SU-DHL-6 (cell line): ENCODE results near the gene JPT1.

Experiments
- H2AFZ ChIP-seq: fragments of 200-600 bp; sonication (generic); 2 replicates; pipeline ENCODE4 v1.6.1; 2014; ENCODE audit warnings: low read depth, mild to moderate bottlenecking, moderate library complexity, mixed read lengths, antibody characterized with exemption, low read length; ENCODE audit not compliant: severe bottlenecking
- H3F3A ChIP-seq: fragments of 200-600 bp; shearing (Covaris generic); 2 replicates; pipeline ENCODE4 v1.6.0; 2016; ENCODE audit warnings: antibody characterized with exemption, mild to moderate bottlenecking; ENCODE audit not compliant: insufficient read depth
- H3K27ac ChIP-seq: fragments of 200-600 bp; sonication (generic); 2 replicates; pipeline ENCODE4 v1.5.1; 2016; ENCODE audit warnings: low read depth, mild to moderate bottlenecking, low read length, moderate library complexity, mixed read lengths
- H3K27me3 ChIP-seq: fragments of 200-600 bp; sonication (generic), shearing (Covaris generic); 2 replicates; pipeline ENCODE4 v1.6.0; 2014; ENCODE audit warnings: mild to moderate bottlenecking, low read length
- H3K36me3 ChIP-seq: fragments of 200-600 bp; sonication (generic); 2 replicates; pipeline ENCODE4 v1.6.1; 2014; ENCODE audit warnings: mild to moderate bottlenecking, low read length, mixed read lengths
- H3K4me2 ChIP-seq: fragments of 300-600, 200-600 bp; shearing (Covaris generic), sonication (generic); 2 replicates; pipeline ENCODE4 v1.6.0; 2014; ENCODE audit warnings: low read length, low read depth, mild to moderate bottlenecking; ENCODE audit not compliant: poor library complexity, severe bottlenecking
- H3K4me3 ChIP-seq: fragments of 200-600 bp; sonication (generic); 2 replicates; pipeline ENCODE4 v1.5.1; 2014; ENCODE audit warnings: antibody characterized with exemption, low read length, mild to moderate bottlenecking, mixed read lengths; ENCODE audit not compliant: insufficient read depth, poor library complexity, severe bottlenecking
- H3K79me2 ChIP-seq: fragments of 200-600 bp; sonication (generic); 2 replicates; pipeline ENCODE4 v1.6.1; 2014; ENCODE audit warnings: mild to moderate bottlenecking, low read length, moderate library complexity; ENCODE audit not compliant: insufficient read depth
- H3K9ac ChIP-seq: fragments of 200-600 bp; sonication (generic); 2 replicates; pipeline ENCODE4 v1.7.0; 2014; ENCODE audit warnings: mild to moderate bottlenecking, low read length
- H3K9me2 ChIP-seq: fragments of 200-600 bp; sonication (generic); replicated peaks from 2 replicates; pipeline ENCODE4 v1.6.1; 2014; ENCODE audit warnings: low read length; ENCODE audit not compliant: insufficient read depth
- H3K9me3 ChIP-seq: fragments of 200-600 bp; sonication (generic); 2 replicates; pipeline ENCODE4 v1.6.1; 2014; ENCODE audit warnings: low read length, mixed read lengths; ENCODE audit not compliant: insufficient read depth
- H4K20me1 ChIP-seq: fragments of 200-600 bp; sonication (generic); 2 replicates; pipeline ENCODE4 v1.6.1; 2014; ENCODE audit warnings: low read depth, mild to moderate bottlenecking, antibody characterized with exemption, low read length, moderate library complexity, mixed read lengths
- EZH2phosphoT487 ChIP-seq: fragments of 200-600 bp; sonication (generic), shearing (Covaris generic); conservative IDR thresholded peaks from 2 replicates; pipeline ENCODE4 v1.6.1; 2018; ENCODE audit warnings: mild to moderate bottlenecking, antibody characterized with exemption, low read length, moderate library complexity, mixed read lengths
- TF ChIP-seq, protein P1 (sequence below): fragments of 200-600 bp; sonication (generic); IDR thresholded peaks from one replicate; pipeline ENCODE4 v1.5.1; 2017; ENCODE audit warnings: antibody characterized with exemption, mild to moderate bottlenecking, low read length, moderate library complexity; ENCODE audit not compliant: insufficient read depth, poor library complexity, severe bottlenecking

The JPT1 gene

DNA sequence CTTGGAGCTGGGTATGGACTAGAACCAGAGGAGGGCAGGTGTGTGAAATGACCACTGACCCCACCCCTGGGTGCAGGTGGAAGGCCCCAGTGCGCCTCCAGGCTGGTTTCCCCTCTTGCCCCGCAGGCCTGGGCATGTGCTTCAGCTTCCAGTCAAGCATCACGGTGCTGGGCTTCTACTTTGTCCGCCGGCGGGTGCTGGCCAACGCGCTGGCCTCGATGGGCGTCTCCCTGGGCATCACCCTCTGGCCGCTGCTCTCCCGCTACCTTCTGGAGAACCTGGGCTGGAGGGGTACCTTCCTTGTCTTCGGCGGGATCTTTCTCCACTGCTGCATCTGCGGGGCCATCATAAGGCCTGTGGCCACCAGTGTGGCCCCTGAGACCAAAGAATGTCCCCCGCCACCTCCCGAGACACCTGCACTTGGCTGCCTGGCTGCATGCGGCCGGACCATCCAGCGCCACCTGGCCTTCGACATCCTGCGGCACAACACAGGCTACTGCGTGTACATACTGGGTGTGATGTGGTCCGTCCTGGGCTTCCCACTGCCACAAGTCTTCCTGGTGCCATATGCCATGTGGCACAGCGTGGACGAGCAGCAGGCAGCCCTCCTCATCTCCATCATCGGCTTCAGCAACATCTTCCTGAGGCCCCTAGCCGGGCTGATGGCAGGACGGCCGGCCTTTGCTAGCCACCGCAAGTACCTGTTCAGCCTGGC, 54.3 kb downstream of the JPT1 start:
- no peaks in the 10 kb centered on the region for H4K20me1 ChIP-seq
- no peak overlapping the region for H3K4me2 ChIP-seq
- no peak for TF ChIP-seq EZH2phosphoT487
- TF ChIP-seq, protein P1, sequence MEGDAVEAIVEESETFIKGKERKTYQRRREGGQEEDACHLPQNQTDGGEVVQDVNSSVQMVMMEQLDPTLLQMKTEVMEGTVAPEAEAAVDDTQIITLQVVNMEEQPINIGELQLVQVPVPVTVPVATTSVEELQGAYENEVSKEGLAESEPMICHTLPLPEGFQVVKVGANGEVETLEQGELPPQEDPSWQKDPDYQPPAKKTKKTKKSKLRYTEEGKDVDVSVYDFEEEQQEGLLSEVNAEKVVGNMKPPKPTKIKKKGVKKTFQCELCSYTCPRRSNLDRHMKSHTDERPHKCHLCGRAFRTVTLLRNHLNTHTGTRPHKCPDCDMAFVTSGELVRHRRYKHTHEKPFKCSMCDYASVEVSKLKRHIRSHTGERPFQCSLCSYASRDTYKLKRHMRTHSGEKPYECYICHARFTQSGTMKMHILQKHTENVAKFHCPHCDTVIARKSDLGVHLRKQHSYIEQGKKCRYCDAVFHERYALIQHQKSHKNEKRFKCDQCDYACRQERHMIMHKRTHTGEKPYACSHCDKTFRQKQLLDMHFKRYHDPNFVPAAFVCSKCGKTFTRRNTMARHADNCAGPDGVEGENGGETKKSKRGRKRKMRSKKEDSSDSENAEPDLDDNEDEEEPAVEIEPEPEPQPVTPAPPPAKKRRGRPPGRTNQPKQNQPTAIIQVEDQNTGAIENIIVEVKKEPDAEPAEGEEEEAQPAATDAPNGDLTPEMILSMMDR: no peak
- H3K4me3 ChIP-seq: no peak overlapping the region
- no peak overlapping the region for H2AFZ ChIP-seq
- H3K27me3 ChIP-seq: no peaks in the 10 kb centered on the region
- H3K36me3 ChIP-seq: no peaks in the 10 kb centered on the region
- no peaks in the 10 kb centered on the region for H3K9me3 ChIP-seq
- H3F3A ChIP-seq: 0 out of 2 replicates have a peak, but pooled peaks cover 4% of the 10 kb centered on the region
- no peak overlapping the region for H3K9ac ChIP-seq
- no peaks in the 10 kb centered on the region for H3K79me2 ChIP-seq
- no peak overlapping the region for H3K27ac ChIP-seq
- no peaks in the 10 kb centered on the region for H3K9me2 ChIP-seq

DNA sequence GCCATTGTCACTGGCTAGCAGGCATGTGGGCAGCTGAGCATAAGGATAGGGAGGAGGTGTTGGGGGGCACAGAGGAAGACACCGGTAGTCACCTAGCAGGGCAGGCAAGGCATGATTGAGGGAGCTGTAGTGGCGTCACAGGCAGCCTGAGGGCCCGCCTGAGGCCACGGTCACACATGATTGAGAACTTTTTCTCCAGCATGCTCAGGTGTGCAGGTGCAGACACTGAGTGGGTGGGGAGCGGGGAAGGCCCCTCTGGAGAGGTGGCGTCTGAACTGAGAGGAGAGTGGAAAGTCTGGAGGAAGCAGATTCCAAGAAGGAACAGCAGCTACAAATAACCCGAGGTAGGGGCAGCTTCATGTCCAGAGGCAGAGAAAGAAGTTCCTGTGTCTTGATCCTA, 55.5 kb downstream of the JPT1 start:
- no peak overlapping the region for H3K27ac ChIP-seq
- H3K9me2 ChIP-seq: no peaks in the 10 kb centered on the region
- no peak overlapping the region for H3K9ac ChIP-seq
- 0 out of 2 replicates have a peak, but pooled peaks cover 4% of the 10 kb centered on the region for H3F3A ChIP-seq
- no peaks in the 10 kb centered on the region for H3K9me3 ChIP-seq
- H4K20me1 ChIP-seq: no peaks in the 10 kb centered on the region
- H3K79me2 ChIP-seq: no peaks in the 10 kb centered on the region
- TF ChIP-seq, protein P1: no peak
- TF ChIP-seq EZH2phosphoT487: no peak
- H3K27me3 ChIP-seq: no peaks in the 10 kb centered on the region
- no peak overlapping the region for H2AFZ ChIP-seq
- H3K4me3 ChIP-seq: no peak overlapping the region
- H3K4me2 ChIP-seq: no peak overlapping the region
- no peaks in the 10 kb centered on the region for H3K36me3 ChIP-seq

DNA sequence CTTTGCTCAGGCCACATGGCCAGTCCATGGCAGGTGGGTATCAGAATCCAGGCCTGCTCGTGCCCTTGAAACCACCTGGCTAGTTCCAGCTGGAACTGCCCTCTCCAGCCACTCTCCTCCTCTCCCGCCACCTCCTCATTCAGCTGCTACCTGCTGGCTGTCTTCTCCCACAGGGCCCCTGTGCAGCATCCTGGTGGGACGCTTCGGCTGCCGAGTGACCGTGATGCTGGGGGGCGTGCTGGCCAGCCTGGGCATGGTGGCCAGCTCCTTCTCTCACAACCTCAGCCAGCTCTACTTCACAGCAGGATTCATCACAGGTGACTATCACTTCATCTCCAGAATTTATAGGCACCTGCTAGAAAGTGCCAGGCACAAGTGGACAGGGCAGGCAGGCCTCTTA, 56.4 kb downstream of the JPT1 start:
- no peak for TF ChIP-seq EZH2phosphoT487
- TF ChIP-seq, protein P1: no peak
- no peak overlapping the region for H2AFZ ChIP-seq
- H3K27me3 ChIP-seq: no peaks in the 10 kb centered on the region
- H3K79me2 ChIP-seq: no peaks in the 10 kb centered on the region
- no peaks in the 10 kb centered on the region for H4K20me1 ChIP-seq
- H3K9me3 ChIP-seq: no peaks in the 10 kb centered on the region
- H3K4me3 ChIP-seq: no peak overlapping the region
- H3K36me3 ChIP-seq: no peaks in the 10 kb centered on the region
- H3F3A ChIP-seq: 0 out of 2 replicates have a peak, but pooled peaks cover 4% of the 10 kb centered on the region
- H3K27ac ChIP-seq: no peak overlapping the region
- H3K9me2 ChIP-seq: no peaks in the 10 kb centered on the region
- no peak overlapping the region for H3K9ac ChIP-seq
- H3K4me2 ChIP-seq: no peak overlapping the region
